Head of caudate nucleus (tissue), 42 donors: Measurements from ENCODE around the gene OXA1L.
"Not testable (repeated sequence)": the region's sequence is repeated elsewhere in the genome, so short reads cannot be mapped to it uniquely, and the experiment has no call there.

Experiments used
- DNase-seq, 42 donors: peaks; one replicate each; pipeline versions ENCODE4 v3.0.0 to v3.0.0-alpha.2; 2020 to 2021; ENCODE audit warnings: mixed read lengths in 7 of 42
- intact Hi-C: fragments of 100-400 bp; cut with DNase I; formaldehyde crosslinking; loops from one replicate; pipeline ENCODE4 v1.15.0; 2022

OXA1L gene

DNA sequence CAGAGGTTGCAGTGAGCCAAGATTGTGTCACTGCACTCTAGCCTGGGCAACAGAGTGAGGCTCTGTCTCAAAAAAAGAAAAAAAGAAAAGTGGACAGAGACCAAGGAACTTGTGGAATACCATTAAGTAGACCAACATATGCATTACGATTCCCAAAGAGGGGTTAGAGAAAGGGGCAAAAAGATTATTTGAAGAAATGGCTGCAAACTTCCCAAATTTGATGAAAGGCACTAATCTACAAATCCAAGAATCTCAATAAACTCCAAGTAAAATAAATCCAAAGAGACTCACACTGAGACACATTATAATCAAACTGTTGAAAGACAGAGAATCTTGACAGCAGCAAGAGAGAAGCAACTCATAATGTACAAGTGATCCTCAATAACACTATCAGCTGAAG, 4.8 kb upstream of the OXA1L start:
- intact Hi-C loops = no loop called here

DNA sequence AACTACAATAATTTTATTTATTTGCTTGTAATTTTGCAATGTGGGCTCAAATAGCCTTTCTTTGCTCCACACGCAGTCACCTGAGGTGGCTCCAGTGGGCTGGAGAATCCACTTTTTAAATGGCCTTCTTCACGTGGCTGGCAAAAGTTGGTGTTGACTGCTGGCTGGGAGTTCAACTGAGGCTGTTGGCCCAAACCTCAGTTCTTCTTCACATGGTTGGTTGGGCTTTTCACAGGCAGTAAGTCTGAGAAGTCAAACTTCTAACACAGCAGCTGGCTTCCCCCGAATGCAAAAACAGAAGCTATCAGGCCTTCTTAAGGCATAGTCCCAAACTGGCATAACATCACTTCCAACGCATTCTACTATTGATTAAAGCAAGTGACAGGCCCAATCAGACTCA, 2.1 kb upstream of the OXA1L start:
- intact Hi-C loops = no loop called here
- no peak for DNase-seq

More for the DNA sequence above, 4.8 kb upstream of the OXA1L start:
- DNase-seq = no peak

DNA sequence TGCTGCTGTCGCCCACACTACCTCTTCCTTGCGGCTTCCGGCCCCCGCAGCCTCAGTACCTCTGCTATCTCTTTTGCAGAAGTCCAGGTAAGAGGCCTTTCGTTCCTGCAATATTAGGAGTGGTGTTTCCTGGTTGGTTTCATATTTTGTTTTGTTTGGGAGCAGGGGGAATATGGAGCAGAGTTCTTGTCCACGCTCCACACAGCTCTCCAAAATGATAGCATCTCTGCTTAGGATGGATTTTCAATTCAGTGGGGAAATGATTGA, 768 bp downstream of the OXA1L start:
- DNase-seq = peak in 3 of 42 donors; percentile 7 to 52 (median 17)
- intact Hi-C loops = loop anchor here (2.0 to 5.0 kb wide), 2 partner anchors 50 to 178 kb away; partner anchors contain the start of genes DAD1 and SLC7A7

DNA sequence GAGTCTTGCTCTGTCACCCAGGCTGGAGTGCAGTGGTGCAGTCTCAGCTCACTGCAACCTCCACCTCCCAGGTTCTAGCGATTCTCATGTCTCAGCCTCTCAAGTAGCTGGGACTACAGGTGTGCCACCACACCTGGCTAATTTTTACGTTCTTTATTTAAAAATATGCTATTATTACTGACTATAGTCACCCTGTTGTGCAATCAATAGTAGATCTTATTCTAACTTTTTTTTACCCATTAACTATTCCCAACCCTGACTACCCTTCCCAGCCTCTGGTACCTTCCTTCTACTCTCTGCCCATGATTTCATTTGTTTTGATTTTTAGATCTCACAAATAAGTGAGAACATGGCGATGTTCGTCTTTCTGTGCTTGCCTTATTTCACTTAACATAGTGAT, 2.5 kb downstream of the OXA1L start:
- intact Hi-C loops = loop anchor here (5.0 kb wide), 1 partner anchor 48 kb away; the partner anchor contains the start of gene SLC7A7
- DNase-seq = no peak

DNA sequence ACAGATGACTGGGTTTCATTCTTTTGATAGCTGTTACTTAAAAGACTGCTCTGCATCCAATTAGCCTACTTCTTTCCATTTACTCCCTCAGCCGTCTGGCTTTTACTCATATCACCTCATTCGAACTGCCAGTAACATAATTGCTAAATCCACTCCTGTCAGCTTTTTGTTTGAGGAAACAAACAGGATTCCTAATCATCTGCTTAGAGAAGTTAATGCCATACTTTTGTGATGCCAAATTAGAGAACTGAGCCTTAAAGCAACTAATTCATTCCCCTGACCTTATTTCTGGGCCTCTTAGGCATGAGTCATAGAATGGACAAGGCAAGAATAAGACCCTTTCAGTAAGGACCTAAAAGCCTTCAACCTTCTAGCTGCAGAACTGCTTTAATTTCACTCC, 2.9 kb downstream of the OXA1L start:
- intact Hi-C loops = loop anchor here (5.0 kb wide), 1 partner anchor 48 kb away; the partner anchor contains the start of gene SLC7A7
- DNase-seq = peak in 1 of 42 donors; percentile 48

DNA sequence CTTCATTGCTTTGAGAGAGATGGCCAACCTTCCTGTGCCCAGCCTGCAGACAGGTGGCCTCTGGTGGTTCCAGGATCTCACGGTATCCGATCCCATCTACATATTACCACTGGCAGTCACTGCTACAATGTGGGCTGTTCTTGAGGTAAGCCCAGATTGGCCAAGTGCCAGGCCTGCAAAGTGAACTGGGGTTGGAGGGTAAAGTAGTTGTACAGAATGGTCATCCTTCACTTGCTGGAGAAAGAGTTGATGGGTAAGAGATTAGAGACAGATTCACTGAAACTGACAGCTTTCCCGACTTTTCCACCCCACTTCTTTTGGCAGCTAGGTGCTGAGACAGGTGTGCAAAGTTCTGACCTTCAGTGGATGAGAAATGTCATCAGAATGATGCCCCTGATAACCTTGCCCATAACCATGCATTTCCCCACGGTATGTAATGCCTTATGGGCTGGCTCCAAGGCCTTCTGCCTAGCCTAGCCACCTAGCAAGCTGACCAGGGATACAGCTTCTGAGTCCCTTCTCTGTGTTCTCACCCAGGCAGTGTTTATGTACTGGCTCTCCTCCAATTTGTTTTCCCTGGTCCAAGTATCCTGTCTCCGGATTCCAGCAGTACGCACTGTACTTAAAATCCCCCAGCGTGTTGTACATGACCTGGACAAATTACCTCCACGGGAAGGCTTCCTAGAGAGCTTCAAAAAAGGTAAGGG, 4.1 kb downstream of the OXA1L start:
- DNase-seq = no peak
- intact Hi-C loops = no loop called here

DNA sequence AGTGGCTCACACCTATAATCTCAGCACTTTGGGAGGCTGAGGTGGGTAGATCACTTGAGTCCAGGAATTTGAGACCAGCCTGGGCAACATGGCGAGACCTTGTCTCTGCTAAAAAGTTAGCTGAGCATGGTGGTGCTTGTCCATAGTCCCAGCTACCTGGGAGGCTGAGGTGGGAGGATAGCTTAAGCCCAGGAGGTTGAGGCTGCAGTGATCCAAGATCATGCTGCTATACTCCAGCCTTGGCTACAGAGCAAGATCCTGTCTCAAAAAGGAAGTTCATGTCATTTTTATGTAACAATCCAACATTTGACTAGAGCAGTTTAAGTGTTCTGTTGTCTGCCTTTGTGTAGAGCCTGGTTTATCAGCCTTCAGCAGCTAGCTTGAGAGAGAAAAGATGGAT, 6.2 kb downstream of the OXA1L start:
- DNase-seq = no peak
- intact Hi-C loops = no loop called here

DNA sequence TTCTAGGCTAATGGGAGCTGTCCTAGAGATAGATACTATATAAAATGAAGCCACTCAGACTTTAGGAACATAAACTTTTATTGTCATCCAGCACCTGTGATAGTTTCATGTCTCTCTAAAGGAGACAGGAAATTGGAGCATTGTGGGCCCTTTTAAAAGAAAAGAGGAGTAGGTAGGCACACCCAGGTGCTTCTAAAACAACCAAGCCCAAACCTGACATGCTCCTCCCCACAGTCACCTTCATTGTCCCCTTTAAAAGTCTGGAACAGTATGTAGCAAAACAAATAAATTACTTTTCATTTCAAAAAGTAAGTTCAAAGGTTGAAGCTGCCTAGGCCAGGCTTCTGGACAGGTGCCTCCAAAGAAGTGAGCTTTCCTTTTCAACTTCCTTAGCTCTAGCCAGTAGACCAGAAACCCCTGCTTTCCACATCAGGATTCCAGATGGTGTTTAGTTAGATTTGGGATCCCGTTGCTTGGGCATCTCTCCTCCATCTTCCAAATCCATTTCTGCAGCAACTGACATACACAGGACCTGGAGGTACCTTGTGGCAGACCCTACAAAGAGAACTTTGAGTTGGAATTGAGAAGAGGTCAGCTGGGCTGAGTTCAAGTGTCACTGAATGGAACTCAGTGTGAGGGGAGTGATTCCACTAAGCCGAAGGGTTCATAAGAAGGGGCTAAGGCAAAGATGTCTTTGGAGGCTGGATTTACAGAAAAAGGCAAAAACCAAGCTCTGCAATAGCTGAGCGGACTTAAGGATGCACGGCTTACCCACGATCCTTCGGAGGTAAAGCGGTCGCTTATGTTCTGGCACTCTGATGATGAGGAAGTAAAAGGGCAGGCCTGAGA, 6.9 kb downstream of the OXA1L start:
- intact Hi-C loops = no loop called here
- no peak for DNase-seq

DNA sequence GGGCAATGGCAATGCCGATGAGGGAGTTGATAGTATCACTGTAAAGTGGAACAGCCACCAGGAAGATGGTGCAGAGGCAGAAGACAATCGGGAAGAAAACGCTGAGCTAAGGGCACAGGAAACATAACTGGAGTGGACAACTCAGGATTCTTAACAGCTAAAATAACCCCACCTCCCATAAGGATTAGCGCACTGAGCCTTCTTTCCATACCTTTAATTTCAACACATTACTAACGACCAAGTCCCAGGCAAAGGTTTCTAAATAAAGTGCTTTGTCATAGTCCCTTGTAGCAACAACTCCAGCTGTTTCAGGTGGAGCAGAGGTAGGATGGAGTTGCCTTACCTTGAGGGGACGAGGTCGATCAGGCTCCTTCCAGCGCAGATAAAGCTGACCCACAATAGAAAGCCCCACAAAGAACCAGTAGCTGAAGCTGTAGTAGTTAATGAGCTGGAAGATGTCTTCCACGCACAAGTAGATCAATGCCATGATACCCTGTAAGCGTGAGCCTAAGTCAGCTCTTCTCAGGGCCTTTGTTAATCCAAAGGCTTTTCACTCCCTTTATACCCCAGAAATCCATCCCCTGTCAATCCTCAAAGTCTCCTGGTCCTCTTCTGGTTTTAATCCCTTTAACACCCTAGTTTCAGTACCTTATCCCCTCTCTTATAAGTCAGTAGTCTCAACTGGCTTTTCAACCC, 7.7 kb downstream of the OXA1L start:
- intact Hi-C loops = no loop called here

DNA sequence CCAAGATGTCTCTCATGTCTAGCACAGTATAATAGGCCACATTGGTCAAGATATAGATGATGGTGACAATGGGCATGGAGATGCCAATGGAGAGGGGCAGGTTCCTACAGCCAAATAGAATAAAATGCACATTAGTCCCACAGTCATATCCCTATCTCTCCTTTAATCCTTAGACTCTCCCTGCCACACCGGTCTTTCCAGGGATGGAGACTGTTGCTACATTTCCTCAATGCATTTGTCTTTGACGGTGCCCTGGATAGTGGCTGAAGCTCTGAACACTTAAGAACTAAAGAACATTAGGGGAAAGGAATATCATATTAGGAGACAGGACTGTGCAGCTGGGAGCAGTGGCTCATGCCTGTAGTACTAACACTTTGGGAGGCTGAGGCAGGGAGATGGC, 9.7 kb downstream of the OXA1L start:
- intact Hi-C loops = no loop called here
- DNase-seq = no peak

More for the DNA sequence above, 7.7 kb downstream of the OXA1L start:
- no peak for DNase-seq

DNA sequence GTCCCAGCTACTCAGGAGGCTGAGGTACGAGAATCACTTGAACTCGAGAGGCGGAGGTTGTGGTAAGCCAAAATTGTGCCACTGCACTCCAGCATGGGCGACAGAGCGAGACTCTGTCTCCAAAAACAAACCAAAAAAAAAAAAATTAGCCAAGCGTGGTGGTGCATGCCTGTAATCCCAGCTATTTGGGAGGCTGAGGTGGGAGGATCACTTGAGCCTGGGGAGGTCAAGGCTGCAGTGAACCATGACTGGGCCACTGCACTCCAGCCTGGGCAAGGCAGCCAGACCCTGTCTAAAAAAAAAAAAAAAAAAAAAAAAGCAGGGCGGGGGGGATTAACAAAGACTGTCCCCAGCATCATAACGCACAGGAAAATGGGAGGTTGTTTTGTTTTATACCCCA, 10.4 kb downstream of the OXA1L start:
- DNase-seq, intact Hi-C loops: not testable (repeated sequence)

DNA sequence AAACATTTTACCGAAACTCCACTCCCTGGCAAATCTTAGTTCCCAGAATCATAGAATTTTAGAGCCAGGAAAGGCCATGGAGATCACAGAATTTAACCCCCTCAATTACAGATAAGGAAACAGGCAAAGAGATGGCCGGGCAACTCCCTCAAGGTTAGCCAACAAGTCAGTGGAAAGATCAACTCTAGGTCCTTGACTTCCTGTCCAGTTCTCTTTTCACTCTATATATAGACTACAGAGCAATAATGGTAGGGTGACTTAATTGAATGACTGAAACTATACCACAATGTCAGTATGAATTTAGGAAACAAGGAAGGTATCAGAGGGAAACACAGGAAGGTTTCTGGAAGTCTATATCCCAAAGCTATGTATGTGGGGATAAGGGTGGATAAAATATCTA, 11.6 kb downstream of the OXA1L start:
- DNase-seq = no peak
- intact Hi-C loops = no loop called here

DNA sequence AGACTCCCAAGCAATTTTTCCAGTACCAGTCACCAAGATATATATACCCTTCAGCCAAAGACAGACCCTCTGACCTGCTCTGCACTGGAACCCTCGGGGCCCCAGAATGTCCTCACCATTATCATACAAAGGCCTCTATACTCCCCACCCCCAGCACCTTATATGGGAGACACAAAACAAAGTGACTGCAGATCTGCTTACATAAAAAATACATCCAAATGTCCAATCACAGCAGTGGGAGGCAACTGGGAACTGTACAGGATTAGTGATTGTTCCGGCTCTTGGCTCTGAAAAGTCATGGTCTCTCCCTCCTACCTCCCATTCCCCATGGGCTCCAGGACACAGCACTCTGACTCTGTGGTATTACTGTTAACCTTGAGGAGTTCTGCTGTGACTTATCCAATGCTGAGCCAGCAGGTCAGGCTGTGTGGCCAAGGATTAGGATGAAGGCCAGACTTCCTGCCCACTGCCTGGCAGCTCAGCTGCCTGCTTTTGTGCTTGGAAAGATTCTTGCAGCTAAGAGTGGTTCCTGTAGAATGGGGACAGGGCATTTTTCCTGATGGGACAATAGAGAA, 13.7 kb downstream of the OXA1L start:
- peak in 1 of 42 donors; percentile 22 for DNase-seq
- intact Hi-C loops = no loop called here

DNA sequence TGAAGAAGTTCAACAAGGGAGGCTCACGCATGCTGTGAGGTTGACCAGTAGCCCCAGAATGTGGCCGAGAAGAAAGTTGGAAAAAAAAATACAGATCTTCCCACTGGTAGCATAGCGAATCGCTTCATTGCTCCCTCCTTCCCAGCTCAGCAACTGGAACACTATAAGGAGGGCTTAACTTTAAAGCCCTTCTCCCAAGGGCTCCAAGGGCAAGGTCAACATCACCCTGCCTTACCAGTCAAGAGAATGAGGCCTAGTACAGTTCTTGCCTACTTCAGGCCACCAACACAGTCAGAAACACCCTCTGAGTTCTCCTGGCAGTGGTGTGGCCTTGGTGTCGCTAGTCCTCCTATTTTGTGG, 14.4 kb downstream of the OXA1L start:
- no peak for DNase-seq
- intact Hi-C loops = no loop called here

DNA sequence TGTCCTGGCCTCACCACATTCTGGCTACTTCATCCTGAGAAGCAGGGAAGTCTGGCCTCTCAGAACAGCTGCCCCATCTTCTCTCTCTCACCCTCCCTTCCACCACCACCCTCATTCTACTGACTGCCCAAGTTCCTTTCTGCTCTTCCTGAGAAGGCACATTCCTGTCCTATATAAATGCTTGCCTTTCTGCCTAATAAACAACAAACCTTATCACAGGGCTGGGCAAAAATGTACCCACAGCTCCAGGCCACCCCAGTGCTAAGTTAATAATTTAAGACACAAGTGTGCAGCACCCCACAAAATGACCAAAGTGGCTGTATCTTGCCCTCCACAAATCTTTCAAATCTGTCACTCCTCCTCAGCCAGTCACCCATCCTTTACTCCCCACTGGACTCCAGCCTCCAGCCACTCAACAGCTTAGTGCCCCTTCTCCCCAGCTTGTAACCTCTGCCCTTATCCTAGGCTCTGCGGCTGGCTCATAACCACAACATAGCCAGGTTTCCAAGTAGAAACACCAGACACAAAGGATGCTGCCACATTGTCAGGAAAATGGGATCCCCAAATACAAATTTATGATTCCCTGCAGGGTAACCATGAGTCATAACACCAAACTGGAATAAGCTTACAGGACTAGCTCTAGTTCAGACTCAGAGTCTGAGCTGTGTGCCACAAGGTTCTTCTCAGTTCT, 15.0 kb downstream of the OXA1L start:
- no peak for DNase-seq

DNA sequence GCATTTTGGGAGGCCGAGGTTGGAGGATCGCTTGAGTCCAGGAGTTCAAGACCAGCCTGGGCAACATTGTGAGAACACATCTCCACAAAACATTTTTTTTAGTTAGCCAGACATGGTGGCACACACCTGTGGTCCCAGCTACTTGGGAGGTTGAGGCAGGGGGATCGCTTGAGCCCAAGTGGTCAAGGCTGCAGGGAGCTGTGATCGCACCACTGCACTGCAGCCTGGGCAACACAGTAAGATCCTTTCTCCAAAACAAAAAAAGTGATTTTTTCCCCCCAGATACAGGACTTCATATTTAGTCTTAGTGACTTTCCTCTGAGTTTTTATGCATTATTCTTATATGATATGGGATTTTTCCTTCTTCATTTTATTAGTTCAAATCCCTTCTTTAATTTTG, 20.2 kb downstream of the OXA1L start:
- no peak for DNase-seq
- intact Hi-C loops = no loop called here

More for the DNA sequence above, 15.0 kb downstream of the OXA1L start:
- intact Hi-C loops = no loop called here

DNA sequence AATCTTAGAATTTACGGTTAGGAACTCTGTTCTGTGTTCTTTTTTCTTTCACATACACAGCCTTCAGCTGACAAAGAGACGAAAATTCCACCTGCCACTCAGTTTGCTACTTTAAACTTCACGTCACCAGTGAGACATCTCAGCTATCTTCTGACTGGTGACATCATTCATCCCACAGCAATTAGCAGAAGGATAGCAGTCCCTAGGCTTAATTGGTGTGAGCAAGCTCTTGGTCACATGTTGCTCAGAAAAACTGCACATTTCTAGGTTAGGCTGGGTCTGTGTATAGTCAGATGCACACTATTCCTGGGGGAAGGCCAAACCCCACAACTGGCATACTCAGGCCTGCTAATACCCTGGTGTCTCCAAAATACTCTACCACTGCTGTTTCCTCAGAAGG, 24.8 kb downstream of the OXA1L start:
- DNase-seq = no peak
- intact Hi-C loops = no loop called here

DNA sequence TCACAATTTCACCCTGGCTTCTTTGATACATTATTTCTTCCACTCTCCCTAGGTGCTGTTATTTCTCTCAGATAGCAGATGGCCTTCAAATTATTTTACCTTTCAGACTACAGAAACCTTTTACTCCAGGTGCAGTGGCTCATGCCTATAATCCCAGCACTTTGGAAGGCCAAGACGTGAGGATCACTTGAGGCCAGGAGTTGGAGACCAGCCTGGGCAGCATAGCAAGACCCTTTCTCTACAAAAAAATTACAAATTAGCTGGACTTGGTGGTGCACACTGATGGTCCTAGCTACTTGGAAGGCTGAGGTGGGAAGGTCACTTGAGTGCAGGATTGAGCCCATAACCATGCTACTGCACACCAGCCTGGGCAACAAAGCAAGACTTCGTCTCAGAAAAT, 25.7 kb downstream of the OXA1L start:
- intact Hi-C loops = no loop called here
- no peak for DNase-seq

DNA sequence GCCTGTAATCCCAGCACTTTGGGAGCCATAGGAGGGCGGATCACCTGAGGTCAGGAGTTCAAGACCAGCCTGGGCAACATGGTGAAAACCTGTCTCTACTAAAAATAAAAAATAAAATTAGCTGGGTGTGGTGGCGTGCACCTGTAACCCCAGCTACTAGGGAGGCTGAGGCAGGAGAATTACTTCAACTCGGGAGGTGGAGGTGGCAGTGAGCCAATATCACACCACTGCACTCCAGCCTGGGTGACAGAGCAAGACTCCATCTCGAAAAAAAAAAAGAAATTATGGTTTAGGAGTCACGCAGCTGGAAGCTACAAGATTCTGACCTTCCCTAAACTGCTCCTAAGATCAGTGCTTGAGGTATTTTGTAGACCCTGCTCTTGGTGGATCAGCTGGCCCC, 27.1 kb downstream of the OXA1L start:
- DNase-seq, intact Hi-C loops: not testable (repeated sequence)
